ENCODE data around the gene HNRNPA2B1. TPM values are rescaled to one million over a fixed set of nuclear protein-coding genes. Genes with fewer than 3 reads are reported as not detected.
A peak's percentile ranks its signal among the peaks of the same experiment; 100 is the strongest.
"Not testable (repeated sequence)": the region's sequence is repeated elsewhere in the genome, so short reads cannot be mapped to it uniquely, and the experiment has no call there.

The HNRNPA2B1 gene
- total RNA-seq, 1 donor from 2014 or later: 96.5 TPM

DNA sequence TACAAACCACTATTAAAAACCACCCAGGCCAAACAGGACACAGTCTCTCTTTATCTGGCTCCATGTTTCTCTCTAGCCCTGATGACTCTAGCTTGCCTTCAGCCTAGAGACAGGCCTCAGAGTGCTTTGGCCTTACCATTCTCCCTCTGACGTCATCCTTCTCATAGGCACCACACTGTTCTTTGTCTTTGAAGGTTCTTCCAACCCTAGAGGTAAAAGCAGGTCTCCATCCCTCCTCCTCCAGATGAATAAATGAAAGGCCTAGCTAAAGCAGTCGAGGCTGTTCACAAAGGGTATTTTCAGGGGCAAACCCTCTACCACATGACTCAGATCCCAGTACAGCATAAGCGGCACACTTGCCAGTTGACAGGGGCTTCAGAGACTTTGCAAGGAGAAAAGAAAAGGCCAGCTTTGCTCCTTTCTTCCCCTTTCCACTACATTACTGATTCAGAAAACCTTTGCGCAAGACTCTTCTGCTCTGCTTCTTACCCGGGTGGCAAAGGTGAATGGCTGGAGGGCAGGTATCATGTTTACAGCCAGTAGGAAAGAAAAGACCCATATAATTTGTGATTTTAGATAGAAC lies 33.8 kb downstream of the HNRNPA2B1 start:
- DNase-seq (ENCODE audit: low spot score): no peak

DNA sequence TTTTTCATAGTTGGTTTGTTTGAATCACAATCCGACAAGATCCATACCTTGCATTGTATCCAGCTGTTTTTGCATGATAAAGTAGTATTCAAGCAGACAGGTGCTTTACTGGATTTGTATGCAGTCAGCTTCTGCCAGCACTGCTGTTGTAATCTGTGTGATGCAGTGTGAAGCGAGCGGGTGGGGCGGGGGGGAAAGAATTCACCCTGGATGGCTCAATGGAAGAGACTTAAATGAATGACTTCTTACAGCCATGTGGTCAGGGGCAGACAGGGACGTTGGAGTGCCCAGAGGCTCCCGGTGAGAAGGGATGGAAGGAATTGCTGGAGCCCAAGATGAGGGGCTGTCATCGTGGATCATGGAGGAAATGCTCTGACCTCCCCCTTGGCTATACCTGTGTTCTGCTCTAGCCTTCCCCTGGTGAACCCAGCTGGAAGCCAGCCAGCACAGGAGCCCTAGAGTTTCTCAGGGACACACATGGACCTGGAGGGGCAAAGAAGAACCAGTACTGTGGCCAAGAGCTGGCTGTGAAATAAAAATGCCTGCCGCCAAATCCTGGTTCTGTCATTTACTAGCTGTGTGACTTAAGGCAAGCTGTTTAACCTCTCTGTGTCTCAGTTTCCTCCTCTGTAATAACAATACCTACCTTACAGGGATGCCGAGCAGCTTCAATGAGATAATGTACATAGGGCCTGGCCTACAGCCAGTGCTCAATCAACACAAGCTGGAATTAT lies 34.4 kb downstream of the HNRNPA2B1 start:
- no peak for DNase-seq (ENCODE audit: low spot score)

DNA sequence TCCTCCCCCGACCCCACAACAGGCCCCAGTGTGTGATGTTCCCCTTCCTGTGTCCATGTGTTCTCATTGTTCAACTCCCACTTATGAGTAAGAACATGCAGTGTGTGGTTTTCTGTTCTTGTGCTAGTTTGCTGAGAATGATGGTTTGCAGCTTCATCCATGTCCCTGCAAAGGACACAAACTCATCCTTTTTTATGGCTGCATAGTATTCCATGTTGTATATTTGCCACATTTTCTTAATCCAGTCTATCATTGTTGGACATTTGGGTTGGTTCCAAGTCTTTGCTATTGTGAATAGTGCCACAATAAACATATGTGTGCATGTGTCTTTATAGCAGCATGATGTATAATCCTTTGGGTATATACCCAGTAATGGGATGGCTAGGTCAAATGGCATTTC lies 36.7 kb downstream of the HNRNPA2B1 start:
- not testable (repeated sequence) for DNase-seq (ENCODE audit: low spot score)

DNA sequence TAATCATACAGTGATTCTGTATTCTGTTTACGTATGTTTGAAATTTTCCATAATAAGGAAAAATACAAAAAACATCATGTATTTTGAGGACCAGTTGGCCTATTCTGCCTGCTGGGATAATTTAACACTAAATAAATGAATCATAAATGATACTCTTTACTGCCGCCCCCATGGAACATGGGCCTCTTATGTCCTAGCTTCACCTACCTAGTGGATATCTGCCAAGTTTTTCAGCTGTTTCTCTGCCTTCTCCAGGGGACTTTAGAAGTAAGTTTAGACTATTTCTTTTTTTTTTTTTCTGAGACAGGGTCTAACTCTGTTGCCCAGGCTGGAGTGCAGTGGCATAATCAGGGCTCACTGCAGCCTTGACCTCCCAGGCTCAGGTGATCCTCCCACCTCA lies 38.1 kb downstream of the HNRNPA2B1 start:
- no peak for DNase-seq (ENCODE audit: low spot score)

DNA sequence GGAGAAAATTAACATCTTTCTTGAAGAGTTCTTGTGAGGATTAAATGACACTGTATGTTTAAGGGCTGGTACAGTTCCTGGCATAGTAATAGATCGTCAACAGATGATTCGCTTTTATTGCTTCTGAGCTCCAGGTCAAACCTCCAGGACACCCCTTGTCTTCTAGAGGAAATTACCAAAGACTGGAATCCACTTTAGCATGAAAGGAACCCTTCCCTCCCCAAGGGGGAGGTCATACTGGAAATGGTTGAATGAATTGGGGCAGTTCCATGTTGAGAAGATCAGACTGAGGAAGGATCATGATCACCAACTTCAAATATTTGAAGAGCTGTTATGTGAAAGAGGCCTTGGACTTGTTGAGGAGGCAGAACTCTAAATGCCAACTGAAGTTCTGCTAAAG lies 39.6 kb downstream of the HNRNPA2B1 start:
- no peak for DNase-seq (ENCODE audit: low spot score)

DNA sequence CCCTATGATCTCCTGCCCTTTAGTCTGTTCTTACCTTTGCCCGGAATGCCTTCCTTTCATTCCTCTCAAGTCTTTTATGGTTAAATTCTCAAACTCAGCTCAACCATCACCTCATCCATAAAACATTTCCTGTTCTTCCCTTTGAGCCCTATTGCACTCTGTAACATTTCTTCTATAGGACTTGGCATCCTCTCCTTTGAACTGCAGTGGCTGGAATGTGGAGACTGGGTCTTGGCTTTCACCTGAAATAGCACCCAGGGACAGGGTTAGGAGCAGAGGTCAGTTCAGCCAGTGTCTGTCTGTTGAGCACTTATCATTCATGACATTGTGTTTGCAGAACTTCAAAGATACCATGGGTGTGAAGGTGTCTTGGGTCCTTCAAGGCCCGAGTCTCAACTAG lies 41.3 kb downstream of the HNRNPA2B1 start:
- no peak for DNase-seq (ENCODE audit: low spot score)

DNA sequence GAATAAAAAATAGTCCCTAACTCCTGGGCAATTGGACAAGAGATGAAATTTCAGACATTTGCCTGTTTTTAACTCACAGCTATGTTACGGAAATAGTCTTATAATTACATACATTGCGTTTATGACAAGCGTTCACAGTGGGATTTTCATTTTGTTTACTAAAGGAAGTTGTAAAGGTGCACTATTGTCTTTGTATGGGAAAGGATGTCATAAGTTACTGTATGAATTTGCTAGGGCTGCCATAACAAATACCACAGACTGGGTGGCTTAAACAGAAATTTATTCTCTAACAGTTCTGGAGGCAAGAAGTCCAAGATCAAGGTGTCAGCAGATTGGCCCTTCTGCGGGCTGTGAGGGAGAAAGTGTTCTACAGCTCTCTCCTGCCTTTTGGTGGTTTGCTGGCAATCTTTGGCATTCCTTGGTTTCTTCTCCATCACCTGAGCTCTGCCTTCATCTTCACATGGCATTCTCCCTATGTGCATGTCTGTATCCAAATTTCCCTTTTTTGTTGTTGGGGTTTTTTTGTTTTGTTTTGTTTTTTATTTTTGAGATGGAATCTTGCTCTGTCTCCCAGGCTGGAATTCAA lies 42.9 kb downstream of the HNRNPA2B1 start:
- DNase-seq (ENCODE audit: low spot score): no peak

DNA sequence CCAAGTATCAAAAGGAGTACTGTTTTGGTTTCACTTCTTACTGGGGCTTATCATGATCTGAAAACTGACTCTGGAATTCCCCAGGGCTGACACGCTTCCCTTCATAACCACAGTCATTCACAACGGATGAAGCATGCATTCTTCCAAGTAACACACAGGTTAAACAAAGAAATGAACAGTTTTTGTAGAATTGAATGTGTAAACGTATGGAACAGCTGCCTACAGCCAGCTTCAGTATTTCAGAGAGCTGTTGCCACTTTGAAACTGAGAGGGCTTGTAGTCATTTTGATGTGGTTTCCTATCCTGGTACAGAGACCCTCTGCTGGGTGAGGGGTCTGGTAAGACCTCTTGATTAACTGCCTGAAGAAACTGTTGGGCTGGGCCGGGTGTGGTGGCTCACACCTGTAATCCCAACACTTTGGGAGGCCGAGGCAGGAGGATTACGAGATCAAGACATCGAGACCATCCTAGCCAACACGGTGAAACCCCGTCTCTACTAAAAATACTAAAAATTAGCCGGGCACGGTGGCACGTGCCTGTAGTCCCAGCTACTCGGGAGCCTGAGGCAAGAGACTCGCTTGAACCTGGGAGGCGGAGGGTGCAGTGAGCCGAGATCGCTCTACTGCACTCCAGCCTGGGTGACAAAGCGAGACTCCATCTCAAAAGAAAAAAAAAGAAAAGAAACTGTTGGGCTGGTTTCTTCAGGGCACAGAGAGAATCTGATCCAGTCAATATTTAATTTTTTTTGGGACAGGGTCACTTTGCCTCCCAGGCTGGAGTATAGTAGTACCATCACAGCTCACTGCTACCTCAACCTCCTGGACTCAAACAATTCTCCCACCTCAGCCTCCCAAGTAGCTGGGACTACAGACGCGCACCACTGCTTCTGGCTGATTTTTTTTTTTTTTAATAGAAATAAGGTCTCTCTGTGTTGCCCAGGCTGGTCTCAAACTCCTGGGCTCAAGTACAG lies 43.8 kb downstream of the HNRNPA2B1 start:
- no peak for DNase-seq (ENCODE audit: low spot score)

DNA sequence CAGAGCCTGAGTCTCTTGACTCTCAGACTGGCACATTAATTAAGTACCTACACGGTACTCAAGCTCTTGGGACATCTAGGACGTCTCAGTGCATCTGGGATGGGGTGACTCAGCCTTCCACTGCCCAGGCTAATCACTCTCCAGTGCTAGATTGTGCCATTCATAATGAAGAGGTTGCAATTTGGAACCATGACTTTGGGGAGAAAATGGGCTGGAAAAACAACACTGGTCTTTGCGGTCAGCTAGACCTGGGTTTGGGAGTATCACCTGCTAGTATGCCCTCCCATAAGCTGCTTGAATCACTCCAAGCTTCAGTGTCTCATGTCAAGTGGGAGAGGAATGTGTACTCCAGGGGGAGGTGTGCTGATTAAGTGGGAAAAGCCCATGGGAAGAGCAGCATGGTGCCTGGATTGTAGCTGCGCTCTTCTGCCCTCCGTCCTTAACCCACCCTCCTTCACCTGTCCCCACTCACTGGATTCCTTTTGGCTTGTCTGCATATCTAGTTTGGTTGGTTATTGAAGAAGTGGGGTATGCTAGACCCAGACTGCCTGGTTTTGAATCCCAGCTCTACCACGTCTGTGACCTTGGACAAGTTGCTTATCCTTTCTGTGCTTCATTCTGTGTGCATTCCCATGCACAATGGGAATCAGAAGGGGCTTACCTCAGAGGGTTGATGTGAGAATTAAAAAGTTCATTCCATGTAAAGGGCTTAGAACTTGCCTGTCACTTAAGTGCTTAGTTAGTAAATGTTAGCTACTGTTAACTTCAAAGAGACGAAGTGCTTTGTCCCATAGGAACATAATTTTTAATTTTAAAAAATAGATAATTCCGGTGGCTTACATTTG lies 44.8 kb downstream of the HNRNPA2B1 start:
- DNase-seq (ENCODE audit: low spot score): no peak

DNA sequence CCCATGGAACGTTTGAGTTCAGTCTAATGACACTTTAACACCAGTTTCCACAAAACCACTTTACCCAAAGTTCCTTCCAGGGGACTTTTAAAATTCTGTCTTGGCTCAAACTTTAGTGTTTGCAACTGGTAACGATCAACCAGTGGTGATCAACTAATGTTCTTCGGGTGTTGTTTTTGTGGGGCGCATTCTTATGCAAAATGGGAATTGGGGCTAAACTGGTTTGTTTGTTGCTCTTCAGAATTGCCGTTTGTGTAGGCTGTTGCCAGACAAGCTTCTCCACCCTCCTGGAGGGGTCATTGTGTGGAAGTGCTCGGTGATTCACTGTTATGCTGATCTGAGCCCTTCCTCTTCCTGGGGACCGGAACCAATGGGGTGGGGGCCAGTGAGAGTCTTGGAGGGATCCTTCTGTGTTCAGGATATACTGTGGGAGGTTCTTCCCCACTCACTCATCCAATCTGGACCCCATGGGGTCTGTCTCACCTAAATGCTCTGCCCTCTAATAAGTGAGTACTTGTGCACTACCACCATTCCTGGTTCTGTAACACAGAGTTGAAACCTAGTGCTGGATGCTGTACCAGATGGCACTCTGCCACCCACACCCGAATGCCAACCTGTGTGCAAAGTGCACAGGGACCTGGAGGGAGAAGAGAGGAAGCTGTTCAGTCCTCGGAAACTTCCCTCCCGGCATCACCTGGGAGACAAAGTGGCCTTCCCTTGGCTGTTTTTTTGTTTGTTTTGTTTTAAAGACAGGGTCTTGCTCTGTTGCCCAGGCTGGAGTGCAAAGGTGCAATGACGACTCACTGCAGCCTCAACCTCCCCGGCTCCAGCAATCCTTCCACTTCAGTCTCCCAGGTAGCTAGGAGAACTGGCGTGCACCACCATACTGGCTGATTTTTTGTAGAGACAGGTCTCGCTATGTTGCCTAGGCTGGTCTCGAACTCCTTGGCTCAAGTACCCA lies 46.4 kb downstream of the HNRNPA2B1 start:
- no peak for DNase-seq (ENCODE audit: low spot score)

DNA sequence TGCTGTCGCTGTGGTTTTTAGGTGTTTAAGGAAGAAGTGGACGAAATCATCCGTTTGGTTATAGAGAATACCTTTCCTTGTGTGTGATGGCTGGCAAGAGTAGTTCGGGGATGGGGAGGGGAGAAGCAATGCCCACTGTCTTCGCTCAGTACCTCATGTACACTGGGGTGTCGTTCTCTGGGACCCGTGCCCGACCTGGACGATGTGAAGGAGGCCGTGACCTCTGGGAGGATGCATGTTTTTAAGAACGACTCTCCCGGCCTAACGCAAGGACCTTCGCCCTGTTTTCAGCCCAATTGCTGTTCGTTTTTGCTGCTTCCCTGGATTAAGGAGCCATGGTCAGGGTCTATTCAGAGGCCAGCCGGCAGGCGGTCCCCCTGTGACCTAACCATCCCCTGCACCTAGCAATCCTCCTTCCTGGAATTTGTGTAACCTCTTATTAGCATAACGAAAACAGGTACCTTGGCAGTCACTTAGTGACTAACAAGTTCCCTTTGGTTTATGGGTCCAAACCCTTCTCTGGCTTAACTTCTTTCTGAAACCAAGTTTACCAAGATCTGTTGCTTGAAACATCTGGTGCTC lies 47.2 kb downstream of the HNRNPA2B1 start:
- DNase-seq (ENCODE audit: low spot score): no peak

DNA sequence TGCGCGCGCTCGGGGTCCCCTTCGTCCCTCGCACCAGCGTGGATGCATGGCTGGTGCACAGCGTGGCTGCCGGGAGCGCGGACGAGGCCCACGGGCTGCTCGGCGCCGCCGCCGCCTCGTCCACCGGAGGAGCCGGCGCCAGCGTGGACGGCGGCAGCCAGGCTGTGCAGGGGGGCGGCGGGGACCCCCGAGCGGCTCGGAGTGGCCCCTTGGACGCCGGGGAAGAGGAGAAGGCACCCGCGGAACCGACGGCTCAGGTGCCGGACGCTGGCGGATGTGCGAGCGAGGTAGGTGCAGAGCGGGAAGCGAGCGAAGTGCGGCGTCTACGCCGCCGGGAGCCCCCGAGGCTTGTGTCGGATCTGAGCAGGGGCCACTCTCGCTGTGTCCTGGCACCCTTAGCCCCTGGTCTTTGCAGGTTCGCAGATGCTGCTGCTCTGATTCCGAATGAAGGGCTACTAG lies 47.7 kb downstream of the HNRNPA2B1 start:
- DNase-seq (ENCODE audit: low spot score): not testable (repeated sequence)

DNA sequence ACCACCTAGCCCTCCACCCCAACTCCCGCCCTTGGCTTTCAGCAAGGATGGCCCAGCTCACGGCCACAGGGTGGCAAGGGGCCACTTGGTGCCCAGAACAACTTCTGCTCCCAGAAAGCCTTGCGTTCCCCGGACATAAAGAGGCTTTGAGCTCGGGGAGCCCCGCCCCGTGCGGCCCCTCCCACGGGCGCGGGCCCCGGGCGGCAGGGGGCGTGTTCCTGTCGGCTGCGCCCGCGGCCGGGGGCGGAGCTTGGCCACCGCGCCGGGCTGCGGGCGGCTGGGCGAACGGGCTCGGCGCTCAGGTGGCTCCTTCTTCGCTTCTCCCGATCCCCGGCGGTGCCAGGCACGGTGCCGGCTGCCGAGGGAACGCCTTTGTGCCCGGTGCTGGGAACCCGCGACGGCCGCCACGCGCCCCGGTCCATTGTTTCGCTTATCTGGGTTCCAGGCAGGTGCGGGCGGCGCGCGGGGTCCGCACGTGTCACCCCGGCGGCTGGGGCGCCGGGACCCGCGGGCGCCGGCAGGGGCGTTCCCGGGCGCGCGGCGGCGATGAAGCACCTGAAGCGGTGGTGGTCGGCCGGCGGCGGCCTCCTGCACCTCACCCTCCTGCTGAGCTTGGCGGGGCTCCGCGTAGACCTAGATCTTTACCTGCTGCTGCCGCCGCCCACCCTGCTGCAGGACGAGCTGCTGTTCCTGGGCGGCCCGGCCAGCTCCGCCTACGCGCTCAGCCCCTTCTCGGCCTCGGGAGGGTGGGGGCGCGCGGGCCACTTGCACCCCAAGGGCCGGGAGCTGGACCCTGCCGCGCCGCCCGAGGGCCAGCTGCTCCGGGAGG lies 48.4 kb downstream of the HNRNPA2B1 start, which contains the start of gene NFE2L3:
Gene NFE2L3, plus strand, starts transcription at position 246 of the 829 bp plus-strand sequence. Its CDS starts 301 bp downstream, at position 547.
- peak; percentile 39 for DNase-seq (ENCODE audit: low spot score)

DNA sequence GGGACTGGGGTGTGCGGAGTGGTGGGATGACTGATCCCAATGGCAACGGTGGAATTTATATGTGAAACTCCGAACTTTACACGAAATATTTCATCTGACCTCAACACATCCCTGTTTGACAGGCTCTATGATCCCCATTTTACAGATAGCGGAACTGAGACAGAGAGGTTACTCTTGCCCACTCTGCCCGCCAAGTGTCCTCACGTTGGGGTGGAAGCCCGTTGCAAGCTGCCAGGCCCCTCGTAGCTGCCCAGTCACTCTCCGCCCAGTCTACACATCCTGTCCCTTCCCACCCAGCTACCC lies 48.9 kb downstream of the HNRNPA2B1 start:
- no peak for DNase-seq (ENCODE audit: low spot score)

DNA sequence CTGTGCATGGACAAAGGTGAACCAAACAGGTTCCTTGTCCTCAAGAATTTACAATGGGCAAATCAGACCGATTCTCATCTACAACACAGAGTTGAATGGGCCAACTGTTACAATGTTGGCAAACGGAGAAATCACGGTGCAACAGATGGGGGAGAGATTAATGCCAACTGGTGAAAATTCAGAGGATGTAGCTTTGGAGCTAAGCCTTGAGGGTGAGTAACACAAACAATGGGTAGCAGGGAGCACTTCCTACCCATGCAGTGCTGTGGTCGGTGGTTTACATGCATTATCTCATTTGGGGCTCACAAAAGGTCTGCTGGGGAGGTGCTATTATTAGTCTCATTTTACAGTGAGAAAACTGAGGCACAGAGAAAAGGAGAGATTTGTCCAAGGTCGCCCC lies 49.5 kb downstream of the HNRNPA2B1 start:
- no peak for DNase-seq (ENCODE audit: low spot score)

DNA sequence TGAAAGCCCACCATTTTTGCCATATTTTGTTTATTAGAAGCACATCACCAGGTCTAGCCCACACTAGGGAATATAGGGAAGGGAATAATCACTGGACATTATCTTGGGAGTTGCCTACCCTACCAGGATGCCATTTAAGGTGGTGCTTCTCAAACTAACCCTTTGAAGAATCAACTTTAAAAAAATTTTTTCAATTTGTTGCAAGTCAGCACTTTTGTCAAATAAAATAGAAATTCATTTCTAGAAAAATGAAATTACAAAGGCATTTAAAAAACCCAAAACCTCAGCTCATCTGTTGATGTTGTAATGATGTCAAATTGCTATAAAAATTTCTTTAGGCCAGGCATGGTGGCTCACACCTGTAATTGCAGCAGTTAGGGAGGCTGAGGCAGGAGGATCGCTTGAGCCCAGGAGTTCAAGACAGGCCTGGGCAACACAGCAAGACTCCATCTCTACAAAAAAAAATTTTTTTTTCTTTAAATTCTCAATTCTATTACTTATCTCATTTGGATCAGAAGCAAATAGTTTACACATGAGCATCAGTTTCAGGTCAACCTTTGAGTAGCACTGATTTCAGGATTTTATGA lies 51.1 kb downstream of the HNRNPA2B1 start:
- DNase-seq (ENCODE audit: low spot score): no peak

DNA sequence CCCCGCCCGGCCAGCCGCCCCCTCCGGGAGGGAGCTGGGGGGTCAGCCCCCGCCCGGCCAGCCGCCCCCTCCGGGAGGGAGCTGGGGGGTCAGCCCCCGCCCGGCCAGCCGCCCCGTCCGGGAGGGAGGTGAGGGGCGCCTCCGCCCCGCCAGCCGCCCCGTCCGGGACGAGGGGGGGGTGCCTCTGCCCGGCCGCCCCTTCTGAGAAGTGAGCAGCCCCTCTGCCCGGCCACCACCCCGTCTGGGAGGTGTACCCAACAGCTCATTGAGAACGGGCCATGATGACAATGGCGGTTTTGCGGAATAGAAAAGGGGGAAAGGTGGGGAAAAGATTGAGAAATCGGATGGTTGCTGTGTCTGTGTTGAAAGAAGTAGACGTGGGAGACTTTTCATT lies 52.2 kb downstream of the HNRNPA2B1 start:
- DNase-seq (ENCODE audit: low spot score): not testable (repeated sequence)
